Spleen (tissue), 7 donors: Measurements from ENCODE around the gene TSC22D2.

Experiments used
- CTCF ChIP-seq, 11 experiments: fragments of 200-600 bp in 7 of 11; fragments of 450-650 bp in 4 of 11; sonication (generic) in 4 of 11; IDR thresholded peaks in 8 of 11; conservative IDR thresholded peaks in 3 of 11; 1 replicate in 7 of 11; 2 replicates in 4 of 11; pipeline versions ENCODE4 v1.4.0 to v1.8.0; 2016 to 2021; ENCODE audit warnings: antibody characterized with exemption in 11 of 11, inconsistent platforms in 4 of 11, mild to moderate bottlenecking in 1 of 11
- POLR2A ChIP-seq, 3 donors: fragments of 450-650 bp; IDR thresholded peaks; one replicate each; pipeline ENCODE4 v1.5.1; 2017; ENCODE audit warnings: antibody characterized with exemption in 3 of 3, mild to moderate bottlenecking in 1 of 3
- POLR2AphosphoS5 ChIP-seq, 3 donors: sonication (generic); formaldehyde crosslinking; IDR thresholded peaks; one replicate each; pipeline ENCODE4 v1.5.1; 2017; ENCODE audit warnings: antibody characterized with exemption in 3 of 3
- donor health status: DM: no; HTN: no; CAD: no; lungs with moderate emphysema.
- donor health status: DM: no; HTN: no; CAD: no.
- donor health status: DM: no; HTN: no; CAD: no.

DNA sequence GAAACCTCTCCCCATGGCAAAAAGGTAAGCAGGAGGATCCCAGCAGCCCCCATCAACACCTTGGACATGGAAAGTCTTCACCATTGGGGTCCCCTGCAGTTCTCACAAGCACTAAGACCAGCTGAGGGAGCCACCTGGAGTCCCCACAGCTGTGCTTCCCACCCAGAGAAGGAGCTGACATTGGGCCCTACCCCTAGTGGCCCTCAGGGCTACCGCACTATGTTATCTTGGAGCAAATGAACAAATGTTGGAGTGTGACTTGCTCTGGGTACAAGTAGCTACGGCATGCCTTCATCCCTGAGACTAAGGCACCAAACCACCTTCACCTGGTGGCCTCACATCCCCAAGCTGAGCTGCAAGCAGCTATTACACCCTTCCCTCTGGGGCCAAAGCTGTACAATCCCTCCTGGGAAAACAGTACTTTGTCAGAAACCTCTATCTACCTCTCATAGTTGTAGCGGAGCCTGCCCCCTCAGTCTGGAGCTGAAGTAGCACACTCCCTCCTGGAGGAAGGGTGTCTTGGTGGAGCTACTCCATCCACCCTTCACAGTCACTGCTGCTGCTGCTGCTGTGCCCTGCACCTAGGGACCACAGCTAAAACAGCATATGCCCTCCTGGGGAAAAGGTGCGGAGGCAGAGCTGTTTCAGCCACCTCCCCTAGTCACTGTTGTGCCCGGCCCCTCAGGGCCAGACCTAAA is 95.5 kb downstream of the TSC22D2 start:
- TF ChIP-seq POLR2AphosphoS5 (IDR thresholded peaks at IDR 0.05) (no peak), CTCF (IDR thresholded peaks at IDR 0.05 in 8 of 11, conservative IDR thresholded peaks at IDR 0.05 in 3 of 11) (no peak), POLR2A (IDR thresholded peaks at IDR 0.05) (no peak)
